ENCODE results near the gene CLK3.

- TF ChIP-seq FOXP4 (CRISPR knock-in tag; IDR thresholded peaks at IDR 0.05): no peak
- TF ChIP-seq NFKB2 (CRISPR knock-in tag; IDR thresholded peaks at IDR 0.05; ENCODE audit: borderline replicate concordance): no peak
- TF ChIP-seq CTCF (CRISPR knock-in tag; IDR thresholded peaks at IDR 0.05): no peak
- TF ChIP-seq REST (IDR thresholded peaks at IDR 0.05; ENCODE audit: borderline replicate concordance in 1 of 2, low read depth in 1 of 2, low read length in 2 of 2): no peak
- TF ChIP-seq JUND (CRISPR knock-in tag; IDR thresholded peaks at IDR 0.05): no peak
- TF ChIP-seq TGIF2 (CRISPR knock-in tag; IDR thresholded peaks at IDR 0.05): no peak
- no peak for TF ChIP-seq ZC3H4 (CRISPR knock-in tag; IDR thresholded peaks at IDR 0.05; ENCODE audit: borderline replicate concordance)
- no peak for TF ChIP-seq FOXO4 (CRISPR knock-in tag; conservative IDR thresholded peaks at IDR 0.05)
- no peak for TF ChIP-seq IRF2 (CRISPR knock-in tag; IDR thresholded peaks at IDR 0.05)
- TF ChIP-seq KDM5A (IDR thresholded peaks at IDR 0.05; ENCODE audit: borderline replicate concordance, low read length): no peak
- no peak for TF ChIP-seq BRF2 (CRISPR knock-in tag; IDR thresholded peaks at IDR 0.05)
- no peak for TF ChIP-seq ATF7 (IDR thresholded peaks at IDR 0.05)
- TF ChIP-seq ATF7 (CRISPR knock-in tag; IDR thresholded peaks at IDR 0.05): no peak
- no peak for TF ChIP-seq SRSF1 (optimal IDR thresholded peaks at IDR 0.05; ENCODE audit: low read depth, low read length)
These were observed 35.7 kb downstream of the CLK3 start for GRCh38 chr15:74651242-74651741.
